H1 (cell line): ENCODE measurements around the gene ANKUB1. TPM values are rescaled to one million over a fixed set of nuclear protein-coding genes. Genes with fewer than 3 reads are reported as not detected.

Source experiments
- CHD7 ChIP-seq: fragments of 300-600 bp; sonication (generic); IDR thresholded peaks from 2 replicates; pipeline ENCODE4 v1.7.1; 2012; ENCODE audit warnings: low read length, moderate library complexity, mild to moderate bottlenecking, inconsistent platforms; ENCODE audit not compliant: insufficient replicate concordance
- SIN3A ChIP-seq, 2 experiments: IDR thresholded peaks in 1 of 2; conservative IDR thresholded peaks in 1 of 2; 2 replicates each; pipeline ENCODE4 v1.6.1; 2011 to 2012; ENCODE audit warnings: low read length in 2 of 2, improper control_type of control experiment in 1 of 2, low read depth in 1 of 2, mild to moderate bottlenecking in 1 of 2
- SP2 ChIP-seq: IDR thresholded peaks from 2 replicates; pipeline ENCODE4 v1.6.1; 2012; ENCODE audit warnings: mild to moderate bottlenecking, low read length, inconsistent platforms
- polyA plus RNA-seq, 7 experiments: library from polyadenylated mRNA; depleted of rRNA in 3 of 7; stranded (reverse) in 5 of 7; unstranded in 2 of 7; fragments of >200 nt in 5 of 7; fragments of 200-250 nt in 2 of 7; gene quantifications; 1 replicate in 5 of 7; 2 replicates in 1 of 7; 4 replicates in 1 of 7; pipeline versions ENCODE4 v1.2.1 to v1.2.3, GENCODE V29; 2011 to 2013; ENCODE audit warnings: missing spikeins in 2 of 7, mixed read lengths in 2 of 7
- total RNA-seq: library from RNA; stranded (reverse); fragmentation: NEBNext Ultra II Directional; extraction: Animal tissue kit (Norgen Biotek cat#: 25700); gene quantifications from 2 replicates; pipeline ENCODE4 v1.2.1, GENCODE V29; 2021

ANKUB1 gene
- total and polyA plus RNA-seq, 2 of the 8 experiments (the other 6 are each of a cell fraction or from before 2014, with no cell fraction given), result not detected

DNA sequence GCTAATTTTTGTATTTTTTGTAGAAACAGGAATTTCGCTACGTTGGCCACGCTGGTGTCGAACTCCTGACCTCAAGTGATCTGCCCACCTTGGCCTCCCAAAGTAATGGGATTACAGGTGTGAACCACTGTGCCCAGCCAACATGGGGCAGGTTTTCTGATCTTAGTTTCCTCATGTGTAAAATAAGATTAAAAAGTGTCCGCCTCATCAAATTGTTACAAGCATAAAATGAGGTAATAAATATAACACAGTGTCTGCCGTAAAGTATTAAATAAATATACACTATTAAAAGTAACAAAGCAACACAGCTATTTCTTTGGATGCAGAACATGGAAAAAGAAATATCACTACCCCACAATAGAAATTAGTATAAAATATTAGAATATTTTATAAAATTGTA lies 23.6 kb downstream of the ANKUB1 start (continued):
- TF ChIP-seq CHD7, result no peak
- TF ChIP-seq SIN3A (conservative IDR thresholded peaks at IDR 0.05 in 1 of 2, IDR thresholded peaks at IDR 0.05 in 1 of 2; ENCODE audit: low read depth in 1 of 2, low read length in 2 of 2), result no peak
- TF ChIP-seq SP2, result no peak
